Effector memory CD8-positive, alpha-beta T cell (primary cell): Measurements from ENCODE around the gene ENKD1.

ENCODE experiments used
- ATAC-seq: fragments of 150-1000 bp; cut with Tn5 transposase; replicated peaks from 2 replicates; pipeline ENCODE4 v1.10.0; 2021; ENCODE audit warnings: mild to moderate bottlenecking, moderate library complexity
- DNase-seq, 3 experiments: peaks; one replicate each; pipeline ENCODE4 v3.0.0; 2021
- H3K27ac Mint-ChIP-seq, 2 donors: one replicate each; pipeline ENCODE4 v1.8.0; 2022; ENCODE audit warnings: mild to moderate bottlenecking in 2 of 2, mixed read lengths in 2 of 2, moderate library complexity in 2 of 2
- H3K27me3 Mint-ChIP-seq, 2 donors: one replicate each; pipeline ENCODE4 v1.8.0; 2022; ENCODE audit warnings: mixed read lengths in 2 of 2
- H3K36me3 Mint-ChIP-seq: one replicate; pipeline ENCODE4 v1.8.0; 2022; ENCODE audit warnings: mild to moderate bottlenecking, moderate library complexity, mixed read lengths; ENCODE audit not compliant: insufficient read depth
- H3K4me1 Mint-ChIP-seq, 2 donors: one replicate each; pipeline ENCODE4 v1.8.0; 2022; ENCODE audit warnings: low read depth in 2 of 2, mixed read lengths in 2 of 2
- H3K4me3 Mint-ChIP-seq, 2 donors: one replicate each; pipeline ENCODE4 v1.8.0; 2022; ENCODE audit warnings: mild to moderate bottlenecking in 2 of 2, mixed read lengths in 2 of 2, moderate library complexity in 2 of 2
- H3K9me3 Mint-ChIP-seq, 2 donors: one replicate each; pipeline ENCODE4 v1.8.0; 2022; ENCODE audit warnings: mixed read lengths in 2 of 2
- total RNA-seq, 9 experiments: gene quantifications; one replicate each; lab custom pipeline; 2026; lab: John Stamatoyannopoulos, UW

ENKD1 gene
- total RNA-seq = 2.5 to 20.6 (median 10.1) reads per million in 9 experiments

DNA sequence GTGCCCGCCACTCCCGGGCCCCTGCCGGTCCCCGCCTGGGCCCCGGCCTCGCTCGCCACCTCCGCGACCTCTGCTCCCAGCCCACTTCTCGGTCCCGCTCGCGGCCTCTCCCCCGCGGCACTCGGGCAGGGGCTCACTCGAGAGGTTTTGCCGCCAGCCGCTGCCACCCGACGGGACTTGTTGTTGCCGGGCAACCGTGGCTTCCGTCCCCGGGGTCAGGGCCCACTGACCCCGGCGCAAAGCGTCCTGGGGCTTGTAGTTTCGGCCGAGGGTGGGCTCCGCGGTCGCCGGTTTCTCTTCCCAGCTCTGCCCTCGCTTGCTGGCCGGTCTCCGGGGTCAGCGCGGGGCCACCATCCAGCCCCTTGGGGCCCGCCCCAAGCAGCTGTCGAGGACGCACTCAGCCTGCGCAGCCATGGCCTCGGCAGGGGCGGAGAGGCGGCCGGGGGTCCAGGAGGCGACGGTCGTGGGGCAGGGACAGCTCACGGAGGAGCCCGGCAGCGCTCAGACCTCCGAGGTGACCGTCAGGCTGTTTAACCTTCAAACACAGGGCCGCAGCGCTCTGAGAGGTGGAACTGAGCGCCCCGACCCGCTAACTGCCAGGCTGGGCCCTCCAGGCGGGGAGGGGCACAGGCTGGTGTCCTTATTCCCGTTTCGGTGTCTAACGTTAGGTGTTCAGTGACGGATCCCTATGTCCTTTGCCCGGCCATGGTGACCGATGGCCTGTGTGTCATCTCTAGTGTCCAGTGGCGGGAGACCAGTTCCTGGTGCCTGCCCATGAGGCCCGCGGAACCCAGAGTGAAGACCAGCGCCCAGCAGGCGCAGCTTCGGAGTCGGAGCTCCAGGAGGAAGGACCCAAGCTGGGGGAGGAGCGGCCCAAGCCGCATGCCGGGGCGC is at the start of gene ENKD1, which contains the start of gene C16orf86:
Gene ENKD1 (minus strand): TSS at position 192 of the 894 bp plus-strand sequence. CDS start 308 bp downstream, outside the sequence.
Gene C16orf86 (plus strand): TSS at position 256 of the 894 bp plus-strand sequence. CDS start 157 bp downstream, at position 413.
- peaks cover 14% of the 10 kb centered on the region for H3K36me3 Mint-ChIP-seq
- H3K4me1 Mint-ChIP-seq = peaks cover 0 to 12% of the 10 kb centered on the region in 2 donors
- no peaks in the 10 kb centered on the region for H3K9me3 Mint-ChIP-seq
- DNase-seq (peak; percentile 72 to 78 (median 77)), ATAC-seq (peak; percentile 80)
- H3K4me3 Mint-ChIP-seq = peak within 1 kb of the TSS; percentile 87 to 88
- H3K27me3 Mint-ChIP-seq = no peaks in the 10 kb centered on the region
- H3K27ac Mint-ChIP-seq = peak within 1 kb of the TSS; percentile 87 to 90

DNA sequence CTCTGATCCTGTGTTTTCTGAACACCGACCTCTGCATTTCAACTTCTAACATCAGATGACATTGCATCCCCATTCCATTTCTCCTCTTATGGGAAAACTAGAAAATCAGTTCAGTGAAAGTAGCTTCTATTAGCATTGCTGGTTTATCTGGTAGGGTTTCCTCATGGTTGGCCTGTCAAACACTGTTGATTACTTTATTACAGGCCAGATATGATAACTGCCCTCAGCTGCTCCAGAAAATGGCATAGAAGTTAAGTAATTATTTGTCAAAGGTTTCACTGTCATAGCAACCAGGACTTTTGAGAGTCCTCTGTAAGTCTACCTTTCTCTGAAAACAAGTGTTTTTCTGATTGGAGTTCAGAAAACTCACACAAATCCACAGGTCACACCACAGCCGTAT is 49.5 kb upstream of the ENKD1 start:
- Mint-ChIP-seq H3K36me3 (peaks cover 14% of the 10 kb centered on the region), H3K4me1 (peaks cover 23 to 34% of the 10 kb centered on the region in 2 donors), H3K27me3 (no peaks in the 10 kb centered on the region), H3K27ac (no peak overlapping the region), H3K9me3 (no peaks in the 10 kb centered on the region), H3K4me3 (no peak overlapping the region)
- ATAC-seq (no peak), DNase-seq (no peak)

DNA sequence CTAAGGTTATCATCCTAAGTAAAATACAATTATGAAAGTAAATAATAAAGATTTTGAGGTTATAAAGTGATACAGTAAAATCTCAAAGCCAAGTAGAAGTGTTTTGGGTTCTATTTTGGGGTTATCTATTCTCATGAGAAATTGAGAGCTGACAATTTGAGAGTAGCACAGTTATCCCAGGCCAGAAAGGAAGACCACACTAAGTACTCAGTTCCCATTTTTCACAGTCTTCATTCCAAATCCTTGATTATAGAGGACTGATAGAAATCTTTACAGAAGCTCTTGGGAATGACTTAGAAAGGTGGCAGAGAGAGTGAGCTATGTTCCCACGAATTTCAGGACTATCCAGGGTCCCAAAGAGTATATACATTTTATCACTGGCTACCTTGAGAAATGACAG is 48.0 kb upstream of the ENKD1 start:
- Mint-ChIP-seq H3K9me3 (no peaks in the 10 kb centered on the region), H3K4me3 (no peak overlapping the region), H3K36me3 (peaks cover 9% of the 10 kb centered on the region), H3K4me1 (peaks cover 18 to 32% of the 10 kb centered on the region in 2 donors), H3K27me3 (no peaks in the 10 kb centered on the region), H3K27ac (no peak overlapping the region)
- ATAC-seq (no peak), DNase-seq (no peak)

DNA sequence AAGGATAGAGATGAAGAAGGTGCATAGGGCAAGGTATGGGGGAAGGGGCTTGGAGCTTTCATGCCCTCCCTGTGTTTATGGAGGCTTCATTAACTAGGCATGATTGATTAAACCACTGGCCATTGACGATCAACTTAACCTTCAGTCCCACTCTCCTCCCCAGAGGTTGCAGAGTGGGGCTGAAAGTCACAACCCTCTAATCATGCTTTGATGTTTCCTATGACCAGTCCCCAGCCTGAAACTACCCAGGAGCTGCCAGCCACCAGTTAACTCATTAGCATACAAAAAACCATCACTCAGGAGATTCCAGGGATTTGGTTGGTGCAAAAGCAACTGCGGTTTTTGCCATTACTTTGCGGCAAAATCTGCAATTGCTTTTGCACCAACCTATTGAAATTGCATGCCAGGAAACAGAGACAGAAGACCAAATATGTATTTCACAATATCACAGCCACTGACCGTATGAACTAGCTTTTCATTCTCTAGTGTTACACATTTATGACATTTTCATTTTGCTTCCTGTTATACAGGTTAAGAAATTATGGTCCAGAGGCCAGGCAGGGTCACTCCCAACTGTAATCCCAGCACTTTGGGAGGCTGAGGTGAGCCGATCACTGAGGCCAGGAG is 47.2 kb upstream of the ENKD1 start:
- no peak overlapping the region for H3K27ac Mint-ChIP-seq
- H3K4me3 Mint-ChIP-seq = no peak overlapping the region
- H3K4me1 Mint-ChIP-seq = peaks cover 12 to 26% of the 10 kb centered on the region in 2 donors
- ATAC-seq (no peak), DNase-seq (no peak)
- no peaks in the 10 kb centered on the region for H3K27me3 Mint-ChIP-seq
- H3K9me3 Mint-ChIP-seq = no peaks in the 10 kb centered on the region
- H3K36me3 Mint-ChIP-seq = peaks cover 6% of the 10 kb centered on the region

DNA sequence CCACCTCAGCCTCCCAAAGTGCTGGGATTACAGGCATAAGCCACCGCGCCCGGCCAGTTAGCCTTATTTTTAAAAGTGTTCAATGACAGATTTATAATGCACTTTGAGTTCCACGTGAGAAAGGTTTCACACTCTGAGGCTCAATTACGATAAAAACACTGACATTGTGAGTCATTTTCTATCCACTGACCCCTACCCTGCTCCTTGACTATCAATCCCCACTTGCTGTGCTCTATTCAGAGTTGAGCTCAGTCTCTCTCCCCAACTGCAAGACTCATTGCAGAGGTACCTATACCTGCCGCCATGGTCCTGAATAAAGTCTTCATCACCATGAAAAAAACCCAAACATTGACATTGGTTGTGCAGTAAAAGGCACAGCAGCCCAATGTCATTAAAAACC is 44.1 kb upstream of the ENKD1 start:
- Mint-ChIP-seq H3K27ac (no peak overlapping the region), H3K4me3 (no peak overlapping the region), H3K9me3 (no peaks in the 10 kb centered on the region), H3K36me3 (peaks cover 8% of the 10 kb centered on the region), H3K4me1 (peaks cover 5 to 17% of the 10 kb centered on the region in 2 donors), H3K27me3 (no peaks in the 10 kb centered on the region)
- DNase-seq (no peak), ATAC-seq (no peak)

GRCh38 chr16:67709050-67709449 is 42.5 kb upstream of the ENKD1 start:
- DNase-seq (no peak), ATAC-seq (no peak)
- no peak overlapping the region for H3K4me3 Mint-ChIP-seq
- no peaks in the 10 kb centered on the region for H3K9me3 Mint-ChIP-seq
- H3K4me1 Mint-ChIP-seq = peaks cover 8 to 22% of the 10 kb centered on the region in 2 donors
- H3K27me3 Mint-ChIP-seq = no peaks in the 10 kb centered on the region
- H3K36me3 Mint-ChIP-seq = peaks cover 8% of the 10 kb centered on the region
- peak overlapping the region in 1 of 2 donors; percentile 70 for H3K27ac Mint-ChIP-seq

DNA sequence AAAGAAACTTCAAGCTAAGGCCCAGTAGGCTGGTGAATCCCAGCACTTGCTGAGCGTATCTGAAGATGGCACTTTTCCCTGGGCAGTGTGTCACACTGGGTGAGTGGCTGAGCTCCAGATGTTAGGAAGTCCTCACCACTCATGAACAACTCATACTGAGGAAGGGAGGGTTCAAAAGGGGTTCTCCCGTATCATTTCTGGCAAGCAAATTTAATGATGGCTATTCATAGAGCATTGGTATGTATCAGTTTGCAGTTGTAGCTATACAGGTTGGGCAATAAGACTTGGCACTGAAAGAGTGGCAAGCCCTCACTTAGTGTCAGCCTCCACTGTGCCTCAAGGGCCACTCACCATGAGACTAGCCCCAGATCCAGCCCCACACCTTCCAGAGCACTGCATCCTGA is 41.8 kb upstream of the ENKD1 start:
- DNase-seq (no peak), ATAC-seq (no peak)
- Mint-ChIP-seq H3K27ac (peak overlapping the region in 1 of 2 donors; percentile 70), H3K27me3 (no peaks in the 10 kb centered on the region), H3K4me1 (peaks cover 13 to 28% of the 10 kb centered on the region in 2 donors), H3K36me3 (peaks cover 8% of the 10 kb centered on the region), H3K4me3 (no peak overlapping the region), H3K9me3 (no peaks in the 10 kb centered on the region)

DNA sequence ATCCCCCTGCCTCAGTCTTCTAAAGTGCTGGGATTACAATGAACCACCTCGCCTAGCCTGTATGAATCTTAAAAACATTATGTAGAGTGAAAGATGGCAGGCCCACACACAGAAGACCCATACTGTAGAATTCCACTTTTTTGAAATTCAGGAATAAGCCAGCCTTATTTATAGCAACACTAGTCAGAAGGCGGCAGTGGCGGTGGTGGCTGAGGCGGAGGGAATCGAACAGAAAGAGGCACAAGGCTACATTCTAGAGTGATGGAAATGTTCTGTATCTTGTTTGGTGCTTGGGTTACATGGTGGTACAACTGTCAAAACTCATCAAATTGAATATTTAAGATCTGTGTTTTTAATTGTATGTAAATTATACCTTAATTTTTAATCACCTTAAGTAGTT is 41.2 kb upstream of the ENKD1 start:
- no peak for ATAC-seq
- Mint-ChIP-seq H3K27ac (no peak overlapping the region), H3K9me3 (no peaks in the 10 kb centered on the region), H3K4me1 (peaks cover 19 to 34% of the 10 kb centered on the region in 2 donors), H3K27me3 (no peaks in the 10 kb centered on the region), H3K36me3 (peaks cover 8% of the 10 kb centered on the region), H3K4me3 (no peak overlapping the region)
- DNase-seq = no peak

DNA sequence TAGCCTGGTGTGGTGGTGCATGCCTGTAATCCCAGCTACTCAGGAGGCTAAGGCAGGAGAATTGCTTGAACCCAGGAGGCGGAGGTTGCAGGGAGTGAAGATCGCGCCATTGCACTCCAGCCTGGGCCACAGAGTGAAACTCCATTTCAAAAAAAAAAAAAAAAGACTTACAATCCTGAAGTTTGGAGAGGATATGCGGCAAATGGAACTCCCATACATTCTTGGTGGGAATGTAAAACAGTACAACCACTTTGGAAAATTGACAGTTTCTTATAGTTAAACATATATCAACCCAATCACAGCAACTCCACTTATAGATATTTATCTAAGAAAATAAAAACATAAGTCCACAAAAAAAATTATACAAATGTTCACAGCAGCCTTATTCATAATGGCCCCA is 40.7 kb upstream of the ENKD1 start:
- no peaks in the 10 kb centered on the region for H3K9me3 Mint-ChIP-seq
- H3K27ac Mint-ChIP-seq = no peak overlapping the region
- DNase-seq (no peak), ATAC-seq (no peak)
- H3K36me3 Mint-ChIP-seq = peaks cover 8% of the 10 kb centered on the region
- H3K4me1 Mint-ChIP-seq = peaks cover 19 to 35% of the 10 kb centered on the region in 2 donors
- H3K4me3 Mint-ChIP-seq = no peak overlapping the region
- no peaks in the 10 kb centered on the region for H3K27me3 Mint-ChIP-seq

DNA sequence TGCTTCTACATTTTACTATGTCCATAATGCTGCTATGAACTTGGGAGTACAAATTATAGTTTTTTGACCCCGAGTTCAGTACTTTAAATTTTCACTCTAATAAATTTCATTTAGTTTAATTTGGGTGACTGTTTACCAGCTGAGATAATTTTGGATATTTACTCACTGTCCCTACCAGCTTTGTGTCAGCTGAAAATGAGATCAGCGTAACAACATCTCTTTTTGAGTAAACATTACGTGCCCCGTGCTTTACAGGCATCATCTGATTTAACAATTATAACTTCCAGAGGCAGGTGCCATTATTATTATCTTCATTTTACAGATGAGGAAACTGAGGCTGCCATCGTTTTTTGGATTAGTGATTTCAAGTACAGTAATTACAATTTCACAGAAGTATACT is 37.6 kb upstream of the ENKD1 start:
- no peak for DNase-seq
- peaks cover 4% of the 10 kb centered on the region for H3K36me3 Mint-ChIP-seq
- H3K4me3 Mint-ChIP-seq = peak overlapping the region in 1 of 2 donors; percentile 58
- no peaks in the 10 kb centered on the region for H3K27me3 Mint-ChIP-seq
- peaks cover 14 to 22% of the 10 kb centered on the region in 2 donors for H3K4me1 Mint-ChIP-seq
- H3K27ac Mint-ChIP-seq = peak overlapping the region; percentile 91 to 95
- H3K9me3 Mint-ChIP-seq = no peaks in the 10 kb centered on the region
- no peak for ATAC-seq

DNA sequence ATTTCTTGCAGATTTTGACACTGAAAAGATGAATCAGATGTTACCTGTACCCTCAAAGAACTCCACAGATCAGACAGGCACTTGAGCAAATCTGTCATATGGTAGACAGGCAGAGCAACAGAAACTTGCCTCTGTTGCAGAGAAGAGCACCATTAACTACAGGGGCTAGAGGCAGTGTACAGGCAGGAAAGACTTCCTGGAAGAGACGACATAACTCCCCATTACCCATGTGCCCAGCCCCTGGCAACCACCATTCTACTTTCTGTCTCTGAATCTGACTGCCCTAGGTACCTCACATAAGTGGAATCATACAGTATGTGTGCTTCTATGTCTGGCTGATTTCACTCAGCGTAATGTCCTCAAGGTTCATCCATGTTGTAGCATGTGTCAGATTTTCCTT is 37.1 kb upstream of the ENKD1 start:
- peak overlapping the region; percentile 58 to 59 for H3K4me3 Mint-ChIP-seq
- peak overlapping the region; percentile 91 to 95 for H3K27ac Mint-ChIP-seq
- no peak for DNase-seq
- peaks cover under 1% of the 10 kb centered on the region for H3K36me3 Mint-ChIP-seq
- peaks cover 14 to 22% of the 10 kb centered on the region in 2 donors for H3K4me1 Mint-ChIP-seq
- ATAC-seq = peak; percentile 54
- no peaks in the 10 kb centered on the region for H3K27me3 Mint-ChIP-seq
- H3K9me3 Mint-ChIP-seq = no peaks in the 10 kb centered on the region

- ATAC-seq = no peak
- Mint-ChIP-seq H3K4me3 (no peak overlapping the region), H3K27me3 (no peaks in the 10 kb centered on the region), H3K4me1 (peaks cover 17 to 18% of the 10 kb centered on the region in 2 donors), H3K9me3 (no peaks in the 10 kb centered on the region), H3K36me3 (no peaks in the 10 kb centered on the region), H3K27ac (peak overlapping the region in 1 of 2 donors; percentile 8)
- DNase-seq = no peak
Measured at GRCh38 chr16:67702130-67702529, 35.6 kb upstream of the ENKD1 start.

- peak overlapping the region in 1 of 2 donors; percentile 8 for H3K27ac Mint-ChIP-seq
- no peaks in the 10 kb centered on the region for H3K9me3 Mint-ChIP-seq
- no peak for ATAC-seq
- no peaks in the 10 kb centered on the region for H3K36me3 Mint-ChIP-seq
- no peak overlapping the region for H3K4me3 Mint-ChIP-seq
- H3K4me1 Mint-ChIP-seq = peaks cover 17 to 18% of the 10 kb centered on the region in 2 donors
- no peak for DNase-seq
- H3K27me3 Mint-ChIP-seq = no peaks in the 10 kb centered on the region
Measured at GRCh38 chr16:67701420-67701819, 34.9 kb upstream of the ENKD1 start.
